HK-2 (cell line): Measurements from ENCODE around the gene TTC9.

ENCODE experiments used
- DNase-seq: peaks from one replicate; pipeline ENCODE4 v3.0.0-alpha.2; 2018; ENCODE audit not compliant: unreplicated experiment

Gene TTC9

DNA sequence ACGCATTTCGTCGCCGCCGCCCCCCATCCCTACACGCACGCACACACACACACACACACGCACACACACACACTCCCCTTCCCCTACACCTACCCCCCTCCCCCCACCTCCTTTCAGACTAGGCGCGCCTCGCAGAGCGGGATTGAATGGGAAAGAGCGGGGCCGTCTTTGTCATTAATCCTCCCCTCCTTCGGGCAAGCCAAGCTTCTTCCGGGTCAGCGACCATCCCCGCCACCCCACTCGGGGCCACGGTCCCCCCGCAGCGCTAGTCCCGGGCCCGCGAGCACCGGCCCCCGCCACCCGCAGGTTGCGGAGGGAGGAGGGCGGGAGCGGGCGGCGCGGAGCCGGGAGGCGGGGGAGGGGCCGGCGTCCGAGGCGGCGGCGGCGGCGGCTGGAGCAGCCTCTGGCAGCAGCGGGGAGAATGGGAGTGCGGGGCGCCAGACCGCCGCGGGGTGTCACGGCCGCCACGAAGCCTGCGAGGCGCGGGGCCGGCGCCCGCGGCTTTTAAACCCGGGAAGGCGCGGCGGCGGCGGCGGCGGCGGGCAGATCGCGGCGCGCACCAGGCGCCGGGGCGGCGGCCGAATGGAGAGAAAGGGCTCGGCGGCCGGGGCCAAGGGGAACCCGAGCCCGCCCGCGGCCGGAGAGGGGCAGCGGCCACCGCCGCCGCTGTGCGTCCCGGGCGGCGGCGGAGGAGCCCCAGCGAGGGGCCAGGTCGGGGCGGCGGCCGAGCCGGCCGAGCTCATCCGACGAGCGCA, at the start of gene TTC9:
TSS of gene TTC9 (plus strand) at position 369 of the 755 bp plus-strand sequence. CDS start at position 583, 214 bp downstream.
- peak; percentile 25 for DNase-seq

- DNase-seq: no peak
Observed at GRCh38 chr14:70594461-70594860, 47.3 kb upstream of the TTC9 start.

DNA sequence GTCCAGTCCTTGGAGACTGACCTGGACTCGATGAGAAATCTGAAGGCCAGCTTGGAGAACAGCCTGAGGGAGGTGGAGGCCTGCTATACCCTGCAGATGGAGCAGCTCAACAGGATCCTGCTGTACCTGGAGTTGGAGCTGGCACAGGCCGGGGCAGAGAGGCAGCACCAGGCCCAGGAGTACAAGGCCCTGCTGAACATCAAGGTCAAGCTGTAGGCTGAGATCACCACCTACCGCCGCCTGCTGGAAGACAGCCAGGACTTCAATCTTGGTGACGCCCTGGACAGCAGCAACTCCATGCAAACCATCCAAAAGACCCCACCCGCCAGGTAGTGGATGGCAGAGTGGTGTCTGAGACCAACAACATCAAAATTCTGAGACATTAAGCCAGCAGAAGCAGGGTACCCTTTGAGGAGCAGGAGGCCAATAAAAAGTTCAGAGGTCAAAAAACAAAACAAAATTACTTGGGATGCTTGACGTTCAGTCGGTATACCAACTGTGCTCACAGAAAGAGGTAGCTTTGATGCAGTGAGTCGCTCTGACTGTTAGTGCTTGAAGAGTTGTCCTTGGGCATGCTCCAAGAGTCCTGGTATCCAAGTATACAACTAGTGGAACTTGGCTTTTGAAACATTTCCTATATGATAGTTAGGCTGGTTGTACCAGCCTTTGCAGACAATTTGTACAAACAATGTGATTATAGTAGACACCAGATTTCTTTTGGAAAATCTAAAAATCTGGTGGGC, 46.1 kb upstream of the TTC9 start:
- DNase-seq: no peak

- DNase-seq: no peak
Observed at GRCh38 chr14:70597731-70598130, 44.0 kb upstream of the TTC9 start.

DNA sequence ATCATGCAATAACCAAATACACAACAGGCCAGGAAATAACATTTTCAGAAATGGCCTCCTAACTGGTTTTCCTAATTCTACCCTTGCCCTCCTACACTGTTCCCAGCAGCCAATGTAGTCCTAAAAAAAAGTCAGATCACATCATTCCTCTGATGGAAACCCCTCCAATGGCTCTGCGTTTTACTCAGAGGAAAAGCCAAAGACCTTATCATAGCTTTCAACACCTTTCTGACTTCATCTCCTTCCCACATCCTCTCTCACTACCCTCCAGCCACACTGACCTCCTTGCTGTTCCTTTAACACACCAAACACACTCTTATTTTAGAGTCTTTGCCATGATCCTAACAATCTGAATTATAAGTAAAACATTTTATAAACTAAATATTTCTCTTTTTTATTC, 42.4 kb upstream of the TTC9 start:
- no peak for DNase-seq

DNA sequence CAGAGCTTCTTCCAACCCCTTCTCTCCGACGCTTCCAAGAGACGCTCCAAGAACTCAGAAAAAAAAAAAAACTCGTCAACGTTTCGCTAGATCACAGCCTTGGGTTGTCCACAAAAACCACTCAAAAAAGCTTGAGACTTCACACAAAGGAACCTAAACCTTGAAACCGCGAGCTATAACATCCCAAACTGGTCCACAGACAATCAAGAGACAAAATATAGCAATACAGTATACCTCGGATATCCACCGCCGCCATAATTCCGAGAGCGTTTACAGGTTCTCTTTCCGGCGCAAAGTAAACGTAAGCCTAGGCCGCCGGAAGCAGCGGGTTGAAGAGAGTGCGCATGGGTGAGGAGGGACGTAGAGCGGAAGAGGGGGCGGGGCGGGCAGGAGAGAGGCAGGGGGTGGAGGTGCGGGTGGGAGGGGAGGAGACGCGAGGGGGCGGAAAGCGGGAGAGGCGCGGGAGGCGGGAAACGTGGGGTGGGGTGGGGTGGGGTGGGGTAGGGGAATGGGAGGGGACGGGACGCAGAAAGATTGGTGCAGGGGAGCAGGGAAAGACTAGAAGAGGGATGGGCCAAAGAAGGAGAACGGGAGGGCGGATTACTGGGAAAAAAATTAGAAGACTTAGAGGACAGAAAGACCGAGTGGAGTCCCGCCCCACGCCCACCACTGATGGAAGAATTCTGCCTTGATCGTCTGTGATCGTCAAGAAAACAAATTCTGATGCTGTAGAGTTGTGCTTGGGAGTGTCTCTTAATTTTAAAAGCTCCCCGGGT, 41.1 kb upstream of the TTC9 start, which contains the start of gene MED6:
TSS of gene MED6 (minus strand) at position 274 of the 776 bp plus-strand sequence. CDS start at position 256, 18 bp downstream.
- peak; percentile 92 for DNase-seq

DNA sequence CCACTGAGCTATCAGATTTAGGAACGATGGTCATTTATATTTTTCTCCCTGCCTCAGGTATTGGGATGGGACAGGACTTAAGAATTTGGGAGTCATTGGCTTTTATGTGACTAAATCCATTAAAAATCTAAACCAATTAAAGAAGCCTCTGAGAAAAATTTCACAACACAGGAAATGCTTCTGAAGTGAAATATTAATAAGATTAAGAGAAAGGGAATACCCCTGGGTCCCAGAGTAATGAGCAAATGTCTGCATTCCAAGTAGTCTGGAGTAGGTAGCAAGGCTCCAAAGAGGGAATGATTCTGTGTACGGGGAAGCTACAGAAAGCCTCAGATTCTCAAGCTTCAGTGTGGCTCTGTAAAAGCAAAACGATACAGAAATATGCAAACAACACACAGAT, 40.6 kb upstream of the TTC9 start:
- DNase-seq: peak; percentile 9

- DNase-seq: no peak
Observed at GRCh38 chr14:70602254-70602653, 39.5 kb upstream of the TTC9 start.

- DNase-seq: no peak
Observed at GRCh38 chr14:70611216-70611615, 30.5 kb upstream of the TTC9 start.

- DNase-seq: no peak
Observed at GRCh38 chr14:70616646-70617045, 25.1 kb upstream of the TTC9 start.

- DNase-seq: no peak
Observed at GRCh38 chr14:70618314-70618713, 23.4 kb upstream of the TTC9 start.

GRCh38 chr14:70619708-70620107, 22.0 kb upstream of the TTC9 start:
- no peak for DNase-seq

GRCh38 chr14:70622111-70622712, 19.5 kb upstream of the TTC9 start:
- DNase-seq: no peak

DNA sequence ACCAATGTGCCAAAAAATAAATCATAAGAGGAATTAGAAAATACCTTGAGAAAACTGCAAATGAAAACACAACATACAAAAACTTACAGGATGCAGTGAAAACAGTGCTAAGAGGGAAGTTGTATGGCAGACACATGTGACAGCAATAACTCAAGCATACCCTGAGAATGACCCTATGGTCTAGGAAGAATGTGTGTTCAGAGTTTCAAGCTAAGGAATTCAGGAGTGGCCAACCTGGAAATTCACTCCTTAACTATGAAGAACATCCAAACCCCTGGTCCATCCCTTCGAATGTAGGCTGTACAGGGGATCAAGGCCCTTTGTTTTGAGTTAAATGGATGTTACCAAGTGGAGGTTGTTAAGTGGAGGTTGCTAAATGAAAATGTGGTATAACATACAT, 16.7 kb upstream of the TTC9 start:
- DNase-seq: no peak

GRCh38 chr14:70631948-70632347, 9.8 kb upstream of the TTC9 start:
- DNase-seq: no peak

DNA sequence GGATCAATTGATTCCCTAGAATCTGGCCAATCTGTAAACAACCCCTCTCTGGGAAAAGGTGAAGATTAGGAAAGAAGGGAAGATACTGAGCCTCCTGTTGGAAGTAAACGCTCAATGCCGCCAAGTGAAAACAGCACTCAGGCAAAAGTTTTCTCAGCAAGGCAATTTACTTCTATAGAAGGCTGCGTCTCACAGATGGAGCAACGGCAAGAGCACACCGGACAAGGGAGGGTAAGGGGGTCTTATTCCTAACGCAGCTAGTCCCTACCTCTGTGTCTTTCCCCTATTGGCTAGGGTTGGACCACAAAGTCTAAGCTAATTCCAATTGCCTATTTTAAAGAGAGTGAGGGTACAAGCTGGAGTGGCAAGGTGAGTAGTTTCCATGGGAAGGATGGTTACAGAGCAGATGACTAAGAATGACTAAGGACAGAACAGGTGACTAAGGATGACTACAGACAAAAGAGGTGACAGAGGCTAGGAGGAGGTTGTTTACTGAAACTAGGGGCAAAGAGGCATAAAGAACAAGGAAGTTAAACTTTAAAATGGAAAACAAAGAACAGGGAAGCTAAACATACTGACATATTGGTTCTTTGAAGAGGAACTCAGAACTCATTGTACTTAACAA, 5.6 kb upstream of the TTC9 start:
- no peak for DNase-seq

DNA sequence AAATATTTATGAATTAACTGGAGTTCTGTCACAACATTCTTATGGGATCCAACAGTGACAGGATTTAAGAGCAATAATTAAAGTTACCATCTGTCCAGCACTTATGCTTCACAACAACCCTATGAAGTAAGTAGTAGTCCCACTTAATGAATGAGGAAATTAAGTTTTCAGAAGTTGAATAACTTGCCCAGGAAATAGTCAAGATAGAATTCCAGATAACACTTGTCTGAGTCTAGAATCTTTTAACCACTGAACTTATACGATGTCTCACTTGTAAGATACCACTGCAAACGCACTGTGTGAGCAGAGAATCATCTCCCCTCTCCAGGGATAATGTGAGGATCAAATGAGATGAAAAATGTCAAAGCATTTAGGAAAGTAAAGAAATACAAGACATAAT, 3.3 kb upstream of the TTC9 start:
- no peak for DNase-seq

DNA sequence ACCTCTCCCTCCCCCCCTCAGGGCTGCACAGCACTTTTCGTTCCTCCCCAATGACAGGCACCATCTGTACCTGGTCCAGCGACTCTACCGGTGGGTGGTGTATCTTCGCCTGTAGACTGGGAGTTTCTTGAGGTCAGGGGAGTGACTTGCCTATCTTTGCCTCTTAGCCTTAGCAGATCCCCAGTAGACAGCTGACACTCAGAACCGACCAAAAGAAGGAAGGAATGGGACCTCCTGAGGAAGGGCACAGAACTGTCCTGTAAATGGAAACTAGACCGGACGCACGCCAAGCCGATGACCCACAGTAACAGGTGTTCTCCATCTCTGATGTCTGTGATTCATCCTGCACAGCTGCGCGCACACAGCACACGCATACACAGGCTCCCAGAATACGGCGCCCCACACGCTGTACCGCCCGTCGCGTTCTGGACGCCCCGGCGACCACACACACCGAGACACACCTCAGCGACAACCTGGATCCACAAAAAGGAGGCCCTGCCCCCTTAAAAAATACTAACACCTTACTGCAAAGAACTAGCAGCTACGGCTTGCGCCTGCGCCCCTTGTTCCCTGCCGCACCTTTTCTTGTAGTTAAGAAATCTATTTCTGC, 673 bp upstream of the TTC9 start:
- peak; percentile 39 for DNase-seq

DNA sequence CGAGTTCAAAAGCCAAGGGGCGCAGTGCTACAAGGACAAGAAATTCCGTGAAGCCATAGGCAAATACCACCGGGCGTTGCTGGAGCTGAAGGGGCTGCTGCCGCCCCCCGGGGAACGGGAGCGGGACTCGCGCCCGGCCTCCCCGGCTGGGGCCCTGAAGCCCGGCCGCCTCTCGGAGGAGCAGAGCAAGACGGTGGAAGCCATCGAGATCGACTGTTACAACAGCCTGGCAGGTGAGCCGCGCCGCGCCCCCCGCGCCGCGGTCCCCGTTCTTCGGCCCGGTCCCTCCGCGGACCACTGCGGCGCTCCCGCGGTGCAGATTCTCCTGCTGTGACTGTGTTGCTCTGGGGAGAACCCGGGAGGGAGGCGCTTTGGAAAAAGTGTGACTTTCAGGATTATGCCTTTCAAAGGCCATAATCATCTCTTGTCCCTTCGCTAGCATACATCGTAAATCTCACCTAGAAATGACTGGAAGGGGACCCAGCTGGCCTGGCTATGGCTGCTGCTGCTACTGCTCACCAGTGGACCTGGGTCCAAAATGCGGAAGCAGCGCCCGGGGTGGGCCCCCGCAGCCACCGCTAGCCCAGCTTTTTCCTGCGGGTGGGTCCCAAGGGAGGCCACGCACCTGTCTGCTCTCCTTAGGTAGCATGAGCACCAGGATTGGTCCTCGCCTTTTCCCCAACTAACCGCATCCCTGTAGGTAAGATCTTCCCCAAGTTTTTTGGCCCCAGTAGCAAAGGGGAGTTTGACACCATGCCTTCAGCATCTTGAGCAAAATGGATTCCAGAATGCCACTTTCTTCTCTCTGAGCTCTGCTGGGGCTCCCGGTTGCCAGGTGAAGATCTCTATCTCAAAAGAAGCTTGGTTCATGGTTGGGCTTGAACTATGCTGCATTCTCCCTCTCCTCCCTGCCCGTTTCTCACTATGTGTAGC, 853 bp downstream of the TTC9 start:
- peak; percentile 21 for DNase-seq

DNA sequence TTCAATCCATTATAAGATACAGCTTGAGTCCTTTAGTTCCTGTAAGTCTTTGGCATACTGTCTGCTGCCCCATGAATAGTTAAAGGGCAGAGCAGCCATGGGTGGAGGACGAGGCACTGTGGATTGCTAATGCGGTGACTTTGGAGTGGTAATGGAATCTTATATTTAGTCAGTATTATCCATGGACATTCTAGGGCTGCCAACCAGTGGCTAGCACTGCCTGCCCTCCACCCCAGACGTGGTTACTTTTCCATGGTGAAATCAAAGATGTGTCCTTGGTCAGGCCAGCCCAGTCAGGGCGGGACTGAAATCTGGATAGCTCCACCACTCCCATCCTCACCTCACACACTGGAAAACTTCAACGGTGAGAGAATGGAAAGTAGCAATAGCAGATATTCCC, 2.3 kb downstream of the TTC9 start:
- no peak for DNase-seq
